Mesenchymal stem cell (in vitro differentiated cells and primary cell): ENCODE data around the gene CYP4F22.

Source experiments
- DNase-seq: peaks from one replicate; pipeline ENCODE4 v3.0.0-alpha.2; 2013
- H2AFZ ChIP-seq: one replicate; pipeline ENCODE4 v1.6.1; 2013; ENCODE audit warnings: low read depth, mild to moderate bottlenecking, control low read depth, inconsistent platforms, low read length, moderate library complexity
- H2AK5ac ChIP-seq: 2 replicates; pipeline ENCODE4 v1.6.1; 2013; ENCODE audit warnings: low read length, moderate library complexity, mild to moderate bottlenecking, inconsistent platforms; ENCODE audit not compliant: severe bottlenecking
- H2BK120ac ChIP-seq: one replicate; pipeline ENCODE4 v1.6.1; 2013; ENCODE audit warnings: low read depth, mild to moderate bottlenecking, inconsistent platforms, low read length, moderate library complexity
- H2BK12ac ChIP-seq, 2 experiments: one replicate each; pipeline ENCODE4 v1.6.1; 2013; ENCODE audit warnings: inconsistent platforms in 2 of 2, low read length in 2 of 2, mild to moderate bottlenecking in 2 of 2, moderate library complexity in 2 of 2, control low read depth in 1 of 2
- H2BK15ac ChIP-seq: one replicate; pipeline ENCODE4 v1.6.1; 2013; ENCODE audit warnings: mild to moderate bottlenecking, low read depth, inconsistent platforms; ENCODE audit not compliant: poor library complexity, severe bottlenecking
- H2BK5ac ChIP-seq: 2 replicates; pipeline ENCODE4 v1.6.1; 2013; ENCODE audit warnings: low read depth, mild to moderate bottlenecking, low read length, control low read depth, inconsistent platforms; ENCODE audit not compliant: poor library complexity, severe bottlenecking
- H3K14ac ChIP-seq, 2 experiments: one replicate each; pipeline ENCODE4 v1.6.1; 2013; ENCODE audit warnings: inconsistent platforms in 2 of 2, low read length in 2 of 2, control low read depth in 1 of 2, mild to moderate bottlenecking in 1 of 2, moderate library complexity in 1 of 2
- H3K18ac ChIP-seq, 2 experiments: one replicate each; pipeline ENCODE4 v1.6.1; 2013; ENCODE audit warnings: inconsistent platforms in 2 of 2, low read length in 2 of 2, control low read depth in 1 of 2, low read depth in 1 of 2, mild to moderate bottlenecking in 1 of 2
- H3K23ac ChIP-seq, 2 experiments: one replicate each; pipeline ENCODE4 v1.6.1; 2013; ENCODE audit warnings: inconsistent platforms in 2 of 2, low read length in 2 of 2, mild to moderate bottlenecking in 2 of 2, moderate library complexity in 2 of 2, control low read depth in 1 of 2
- H3K27ac ChIP-seq: 2 replicates; pipeline ENCODE4 v1.5.1; 2013; ENCODE audit warnings: mild to moderate bottlenecking, moderate library complexity, low read length, control low read depth, inconsistent platforms; ENCODE audit not compliant: poor library complexity, severe bottlenecking
- H3K27me3 ChIP-seq, 2 experiments: 2 replicates each; pipeline versions ENCODE4 v1.6.1 to v1.7.0; 2013; ENCODE audit warnings: low read length in 2 of 2, mild to moderate bottlenecking in 2 of 2, moderate library complexity in 2 of 2, control low read depth in 1 of 2, inconsistent platforms in 1 of 2; ENCODE audit not compliant: control insufficient read depth in 1 of 2, insufficient read depth in 1 of 2
- H3K36me3 ChIP-seq, 2 experiments: 2 replicates each; pipeline versions ENCODE4 v1.6.1 to v1.7.0; 2013; ENCODE audit warnings: low read length in 2 of 2, control low read depth in 1 of 2, inconsistent platforms in 1 of 2, low read depth in 1 of 2, mild to moderate bottlenecking in 1 of 2; ENCODE audit not compliant: insufficient read depth in 2 of 2, control insufficient read depth in 1 of 2
- H3K4ac ChIP-seq, 2 experiments: one replicate each; pipeline ENCODE4 v1.6.1; 2013; ENCODE audit warnings: inconsistent platforms in 2 of 2, low read length in 2 of 2, mild to moderate bottlenecking in 2 of 2, moderate library complexity in 2 of 2, control low read depth in 1 of 2, low read depth in 1 of 2
- H3K4me1 ChIP-seq: 2 replicates; pipeline ENCODE4 v1.6.1; 2013; ENCODE audit warnings: low read depth, low read length, control low read depth; ENCODE audit not compliant: control insufficient read depth, insufficient read depth
- H3K4me2 ChIP-seq: 2 replicates; pipeline ENCODE4 v1.6.1; 2013; ENCODE audit warnings: low read length, mild to moderate bottlenecking, inconsistent platforms; ENCODE audit not compliant: poor library complexity, severe bottlenecking
- H3K4me3 ChIP-seq, 2 experiments: 2 replicates each; pipeline versions ENCODE4 v1.5.1 to v1.7.0; 2013; ENCODE audit warnings: low read length in 2 of 2, mild to moderate bottlenecking in 2 of 2, control low read depth in 1 of 2, low read depth in 1 of 2; ENCODE audit not compliant: insufficient read depth in 1 of 2
- H3K79me1 ChIP-seq: replicated peaks from 2 replicates; pipeline ENCODE4 v1.6.1; 2013; ENCODE audit warnings: mild to moderate bottlenecking, control low read depth, low read length, inconsistent platforms; ENCODE audit not compliant: poor library complexity, severe bottlenecking
- H3K9ac ChIP-seq: 2 replicates; pipeline ENCODE4 v1.7.0; 2013; ENCODE audit warnings: mild to moderate bottlenecking, low read length, moderate library complexity
- H3K9me3 ChIP-seq: 2 replicates; pipeline ENCODE4 v1.7.0; 2013; ENCODE audit warnings: mild to moderate bottlenecking, low read length; ENCODE audit not compliant: control insufficient read depth
- H4K8ac ChIP-seq: one replicate; pipeline ENCODE4 v1.6.1; 2013; ENCODE audit warnings: inconsistent platforms, mild to moderate bottlenecking, low read length, moderate library complexity
- H4K91ac ChIP-seq: one replicate; pipeline ENCODE4 v1.6.1; 2013; ENCODE audit warnings: mild to moderate bottlenecking, low read length, inconsistent platforms
- WGBS: methylation state at CpG from one replicate; pipeline ENCODE4 v1.1.7; 2013; ENCODE audit warnings: mixed read lengths; 5-methylcytosine and 5-hydroxymethylcytosine counted together

Gene CYP4F22

DNA sequence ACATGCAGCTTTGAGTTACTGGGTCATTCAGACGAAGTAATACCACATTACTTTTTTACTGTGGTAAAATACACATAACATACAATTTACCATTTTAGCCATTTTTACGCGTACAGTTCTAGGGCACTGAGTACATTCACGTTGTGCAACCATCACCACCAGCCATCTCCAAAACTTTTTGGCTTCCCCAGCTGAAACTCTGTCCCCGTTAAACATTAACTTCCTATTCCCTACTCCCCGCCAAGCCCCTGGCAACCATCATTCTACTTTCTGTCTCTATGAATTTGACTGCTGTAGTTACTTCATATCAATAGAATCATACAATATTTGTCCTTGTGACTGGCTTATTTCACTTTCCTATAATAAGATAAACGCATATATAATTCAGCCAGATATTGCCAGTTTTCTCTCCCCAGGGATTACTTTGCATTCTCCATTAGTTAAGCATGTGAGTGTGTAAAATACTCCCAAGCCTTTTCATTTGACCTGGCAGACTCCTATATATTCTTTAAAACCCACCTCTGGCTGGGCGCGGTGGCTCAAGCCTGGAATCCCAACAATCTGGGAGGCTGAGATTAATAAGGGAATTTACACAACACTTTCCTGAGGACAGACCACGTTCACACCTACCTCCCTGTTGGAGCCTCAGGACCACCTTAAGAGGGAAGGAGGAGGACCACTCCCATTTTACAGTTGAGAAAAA lies 10.0 kb upstream of the CYP4F22 start:
- peaks cover 0 to 27% of the 10 kb centered on the region in 2 experiments for H3K27me3 ChIP-seq
- no peak overlapping the region for H2BK15ac ChIP-seq
- H3K79me1 ChIP-seq: no peaks in the 10 kb centered on the region
- no peak overlapping the region for H3K27ac ChIP-seq
- H4K91ac ChIP-seq: no peak overlapping the region
- no peak overlapping the region for H3K4me3 ChIP-seq
- no peak overlapping the region for H4K8ac ChIP-seq
- H3K4me2 ChIP-seq: no peak overlapping the region
- DNase-seq: no peak
- no peak overlapping the region for H3K9ac ChIP-seq
- H3K14ac ChIP-seq: no peak overlapping the region
- H2BK120ac ChIP-seq: no peak overlapping the region
- H3K4ac ChIP-seq: no peak overlapping the region
- H3K4me1 ChIP-seq: no peaks in the 10 kb centered on the region
- no peak overlapping the region for H2BK12ac ChIP-seq
- H3K9me3 ChIP-seq: no peaks in the 10 kb centered on the region
- 83% methylated on average over 6 of the region's 10 CpGs for WGBS
- H3K23ac ChIP-seq: no peak overlapping the region
- no peak overlapping the region for H2AFZ ChIP-seq
- H2AK5ac ChIP-seq: no peak overlapping the region
- no peaks in the 10 kb centered on the region for H3K36me3 ChIP-seq
- no peak overlapping the region for H3K18ac ChIP-seq
- no peak overlapping the region for H2BK5ac ChIP-seq

DNA sequence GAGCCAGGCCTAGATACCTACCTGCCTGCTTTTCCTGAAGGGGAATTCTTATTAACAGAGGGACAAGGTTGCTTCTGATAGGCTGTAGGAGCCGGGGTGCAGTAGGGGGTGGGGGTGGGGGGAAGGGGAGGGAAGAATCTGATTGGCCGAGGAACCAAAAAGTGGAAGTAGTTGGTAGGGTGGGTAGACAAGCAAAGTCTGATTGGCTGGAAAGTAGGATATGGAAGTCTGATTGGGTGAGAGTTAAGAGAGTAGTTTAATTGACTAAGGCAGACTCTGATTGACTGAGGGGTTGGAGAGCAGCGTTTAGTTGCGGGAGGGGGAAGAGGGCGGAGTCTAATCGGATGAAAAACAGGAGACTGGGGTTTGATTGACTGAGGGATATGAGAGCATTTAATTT lies 9.4 kb upstream of the CYP4F22 start:
- no peak overlapping the region for H3K4me3 ChIP-seq
- H2BK12ac ChIP-seq: no peak overlapping the region
- H3K4me1 ChIP-seq: no peaks in the 10 kb centered on the region
- no peak overlapping the region for H3K4ac ChIP-seq
- no peak for DNase-seq
- no peak overlapping the region for H2BK15ac ChIP-seq
- no peak overlapping the region for H3K18ac ChIP-seq
- no peak overlapping the region for H4K8ac ChIP-seq
- H3K23ac ChIP-seq: no peak overlapping the region
- H3K27ac ChIP-seq: no peak overlapping the region
- no peaks in the 10 kb centered on the region for H3K9me3 ChIP-seq
- no peak overlapping the region for H3K4me2 ChIP-seq
- no peak overlapping the region for H4K91ac ChIP-seq
- no peak overlapping the region for H2AFZ ChIP-seq
- no peaks in the 10 kb centered on the region for H3K36me3 ChIP-seq
- no peak overlapping the region for H2AK5ac ChIP-seq
- 83% methylated on average over 6 of the region's 6 CpGs for WGBS
- no peak overlapping the region for H2BK120ac ChIP-seq
- H3K9ac ChIP-seq: no peak overlapping the region
- H3K14ac ChIP-seq: no peak overlapping the region
- no peak overlapping the region for H2BK5ac ChIP-seq
- H3K27me3 ChIP-seq: peaks cover 0 to 27% of the 10 kb centered on the region in 2 experiments
- no peaks in the 10 kb centered on the region for H3K79me1 ChIP-seq

DNA sequence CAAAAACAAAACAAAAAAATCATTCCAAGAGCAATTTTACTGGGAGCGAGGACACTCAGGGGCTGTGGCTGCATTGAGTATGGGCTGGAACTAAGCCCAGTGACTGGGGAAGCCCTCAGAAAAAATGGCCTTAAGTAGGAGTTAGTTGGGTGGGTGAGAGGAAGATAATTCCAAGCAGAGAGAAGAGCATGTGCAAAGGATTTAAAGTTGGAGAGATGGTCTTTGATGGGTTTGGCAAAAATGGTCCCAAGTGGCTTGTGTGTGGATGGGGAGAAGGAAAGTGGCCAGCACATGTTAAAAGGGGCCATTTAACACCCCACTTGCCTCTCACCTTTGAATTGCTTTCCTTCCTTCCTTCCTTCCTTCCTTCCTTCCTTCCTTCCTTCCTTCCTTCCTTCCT lies 6.7 kb upstream of the CYP4F22 start:
- no peaks in the 10 kb centered on the region for H3K4me1 ChIP-seq
- H2BK15ac ChIP-seq: no peak overlapping the region
- no peak overlapping the region for H3K14ac ChIP-seq
- no peaks in the 10 kb centered on the region for H3K36me3 ChIP-seq
- no peak overlapping the region for H3K9ac ChIP-seq
- no peak overlapping the region for H3K23ac ChIP-seq
- no peak overlapping the region for H4K91ac ChIP-seq
- H3K4ac ChIP-seq: no peak overlapping the region
- no peak overlapping the region for H2BK12ac ChIP-seq
- H3K27ac ChIP-seq: no peak overlapping the region
- H3K4me2 ChIP-seq: no peak overlapping the region
- peaks cover 0 to 30% of the 10 kb centered on the region in 2 experiments for H3K27me3 ChIP-seq
- H2BK5ac ChIP-seq: no peak overlapping the region
- WGBS: 86% methylated on average over 1 of the region's 1 CpG
- no peak overlapping the region for H2BK120ac ChIP-seq
- H3K18ac ChIP-seq: no peak overlapping the region
- H3K4me3 ChIP-seq: no peak overlapping the region
- no peak for DNase-seq
- H2AFZ ChIP-seq: no peak overlapping the region
- H4K8ac ChIP-seq: no peak overlapping the region
- no peaks in the 10 kb centered on the region for H3K9me3 ChIP-seq
- no peak overlapping the region for H2AK5ac ChIP-seq
- H3K79me1 ChIP-seq: no peaks in the 10 kb centered on the region

DNA sequence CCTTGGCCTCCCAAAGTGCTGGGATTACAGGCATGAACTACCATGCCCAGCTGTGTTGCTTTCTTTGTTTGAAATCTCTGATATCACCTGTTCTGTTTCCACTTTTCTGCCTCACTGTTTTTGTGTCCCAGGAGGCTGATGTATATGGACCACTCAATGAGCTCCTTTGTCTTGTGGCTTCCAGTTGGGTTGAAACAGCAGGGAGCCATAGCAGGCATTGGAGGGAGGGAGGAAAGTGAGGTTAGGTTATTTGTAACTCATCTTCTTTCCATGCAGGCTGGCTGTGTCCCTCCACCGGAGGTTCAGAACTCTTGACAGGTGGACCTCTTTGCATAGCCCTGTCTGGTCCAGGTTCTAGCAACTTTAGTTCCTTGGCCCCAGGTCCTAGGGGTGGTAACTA lies 6.1 kb upstream of the CYP4F22 start:
- no peak overlapping the region for H2BK5ac ChIP-seq
- H3K4ac ChIP-seq: no peak overlapping the region
- H3K27me3 ChIP-seq: peaks cover 0 to 34% of the 10 kb centered on the region in 2 experiments
- no peak overlapping the region for H3K27ac ChIP-seq
- no peak overlapping the region for H3K9ac ChIP-seq
- no peak for DNase-seq
- H3K4me1 ChIP-seq: no peaks in the 10 kb centered on the region
- no peak overlapping the region for H2BK15ac ChIP-seq
- H3K36me3 ChIP-seq: no peaks in the 10 kb centered on the region
- H2BK12ac ChIP-seq: no peak overlapping the region
- no peak overlapping the region for H3K14ac ChIP-seq
- no peak overlapping the region for H3K4me3 ChIP-seq
- H3K4me2 ChIP-seq: no peak overlapping the region
- 93% methylated on average over 1 of the region's 1 CpG for WGBS
- H3K23ac ChIP-seq: no peak overlapping the region
- no peak overlapping the region for H4K8ac ChIP-seq
- no peak overlapping the region for H3K18ac ChIP-seq
- no peaks in the 10 kb centered on the region for H3K9me3 ChIP-seq
- no peaks in the 10 kb centered on the region for H3K79me1 ChIP-seq
- no peak overlapping the region for H2AK5ac ChIP-seq
- H4K91ac ChIP-seq: no peak overlapping the region
- H2AFZ ChIP-seq: no peak overlapping the region
- no peak overlapping the region for H2BK120ac ChIP-seq
